RWPE2 (cell line): ENCODE results near the gene TTLL8.
"Not testable (repeated sequence)": the region's sequence is repeated elsewhere in the genome, so short reads cannot be mapped to it uniquely, and the experiment has no call there.

Source experiments
- ATAC-seq: fragments of 200-7000 bp; cut with Tn5 transposase; 3 replicates; pipeline ENCODE4 v1.9.1; 2021; ENCODE audit warnings: low read depth
- DNase-seq: peaks from one replicate; pipeline ENCODE4 v3.0.0-alpha.2; 2020; ENCODE audit warnings: low spot score
- H3K27ac ChIP-seq: fragments of 450-650 bp; 2 replicates; pipeline ENCODE4 v1.5.1; 2017; ENCODE audit warnings: mild to moderate bottlenecking; ENCODE audit not compliant: poor library complexity, severe bottlenecking
- H3K27me3 ChIP-seq: fragments of 250-450 bp; sonication (Bioruptor Pico); 2 replicates; pipeline ENCODE4 v1.5.1; 2021; ENCODE audit warnings: mild to moderate bottlenecking, moderate library complexity; ENCODE audit not compliant: insufficient read depth, poor library complexity, severe bottlenecking
- H3K36me3 ChIP-seq: fragments of 250-450 bp; sonication (Bioruptor Pico); 2 replicates; pipeline ENCODE4 v1.5.1; 2020; ENCODE audit warnings: low read depth, mild to moderate bottlenecking, moderate library complexity
- H3K4me1 ChIP-seq: fragments of 250-450 bp; sonication (Bioruptor Pico); 2 replicates; pipeline ENCODE4 v1.5.1; 2021; ENCODE audit warnings: mild to moderate bottlenecking, moderate library complexity; ENCODE audit not compliant: insufficient read depth, poor library complexity, severe bottlenecking
- H3K4me3 ChIP-seq: fragments of 250-450 bp; sonication (Bioruptor Pico); 2 replicates; pipeline ENCODE4 v1.5.1; 2021; ENCODE audit warnings: mild to moderate bottlenecking, moderate library complexity; ENCODE audit not compliant: severe bottlenecking
- H3K9me3 ChIP-seq: fragments of 250-450 bp; sonication (Bioruptor Pico); 2 replicates; pipeline ENCODE4 v1.5.1; 2021; ENCODE audit warnings: mild to moderate bottlenecking, moderate library complexity; ENCODE audit not compliant: severe bottlenecking
- CTCF ChIP-seq: fragments of 450-650 bp; IDR thresholded peaks from one replicate; pipeline ENCODE4 v1.5.1; 2017; ENCODE audit warnings: mild to moderate bottlenecking, moderate library complexity; ENCODE audit not compliant: poor library complexity, severe bottlenecking

The TTLL8 gene

GRCh38 chr22:50090412-50090714 lies 32.3 kb upstream of the TTLL8 start:
- Histone ChIP-seq H3K27ac (no peak overlapping the region), H3K36me3 (no peaks in the 10 kb centered on the region), H3K4me1 (no peaks in the 10 kb centered on the region), H3K4me3 (no peak overlapping the region), H3K27me3 (no peaks in the 10 kb centered on the region), H3K9me3 (no peaks in the 10 kb centered on the region)
- ATAC-seq (no peak), DNase-seq (no peak)
- TF ChIP-seq CTCF: no peak

GRCh38 chr22:50089682-50090411 lies 31.7 kb upstream of the TTLL8 start, which contains the start of gene MOV10L1:
Gene MOV10L1 (plus strand): TSS chr22:50090006. CDS start chr22:50090089, 83 bp downstream.
- no peak within 1 kb of the TSS for H3K27ac ChIP-seq
- DNase-seq: no peak
- ATAC-seq: no peak
- H3K4me1 ChIP-seq: no peaks in the 10 kb centered on the region
- no peaks in the 10 kb centered on the region for H3K9me3 ChIP-seq
- no peak within 1 kb of the TSS for H3K4me3 ChIP-seq
- H3K36me3 ChIP-seq: no peaks in the 10 kb centered on the region
- TF ChIP-seq CTCF: no peak
- H3K27me3 ChIP-seq: no peaks in the 10 kb centered on the region

GRCh38 chr22:50089231-50089630 lies 31.1 kb upstream of the TTLL8 start:
- Histone ChIP-seq H3K4me1 (no peaks in the 10 kb centered on the region), H3K27ac (no peak overlapping the region), H3K4me3 (no peak overlapping the region), H3K27me3 (no peaks in the 10 kb centered on the region), H3K9me3 (no peaks in the 10 kb centered on the region), H3K36me3 (no peaks in the 10 kb centered on the region)
- DNase-seq (no peak), ATAC-seq (no peak)
- no peak for TF ChIP-seq CTCF

- Histone ChIP-seq H3K9me3 (no peaks in the 10 kb centered on the region), H3K27ac (no peak overlapping the region), H3K4me1 (peaks cover 6% of the 10 kb centered on the region), H3K4me3 (no peak overlapping the region), H3K36me3 (no peaks in the 10 kb centered on the region), H3K27me3 (no peaks in the 10 kb centered on the region)
- ATAC-seq (no peak), DNase-seq (no peak)
- TF ChIP-seq CTCF: no peak
Measured at GRCh38 chr22:50088096-50088495, 30.0 kb upstream of the TTLL8 start.

- H3K4me3 ChIP-seq: no peak overlapping the region
Measured at GRCh38 chr22:50087646-50088045, 29.5 kb upstream of the TTLL8 start.

GRCh38 chr22:50086975-50087374 lies 28.9 kb upstream of the TTLL8 start:
- not testable (repeated sequence) for H3K36me3 ChIP-seq, DNase-seq, H3K4me3 ChIP-seq, H3K27me3 ChIP-seq, H3K27ac ChIP-seq, H3K9me3 ChIP-seq, ATAC-seq
- peaks cover 10% of the 10 kb centered on the region for H3K4me1 ChIP-seq

More at GRCh38 chr22:50087646-50088045, 29.5 kb upstream of the TTLL8 start:
- no peak for TF ChIP-seq CTCF
- Histone ChIP-seq H3K27ac (no peak overlapping the region), H3K36me3 (no peaks in the 10 kb centered on the region), H3K4me1 (peaks cover 10% of the 10 kb centered on the region), H3K9me3 (no peaks in the 10 kb centered on the region), H3K27me3 (no peaks in the 10 kb centered on the region)
- ATAC-seq (no peak), DNase-seq (no peak)
